Lower leg skin (tissue), 4 donors: ENCODE measurements around the gene F13A1. TPM values are rescaled to one million over a fixed set of nuclear protein-coding genes. Genes with fewer than 3 reads are reported as not detected.

ENCODE experiments used
- DNase-seq, 2 donors: peaks; one replicate each; pipeline ENCODE4 v3.0.0-alpha.2; 2019; ENCODE audit warnings: low spot score in 2 of 2
- H3K4me3 ChIP-seq: fragments of 200-600 bp; sonication (generic); 2 replicates; pipeline ENCODE4 v1.5.1; 2017; ENCODE audit warnings: mild to moderate bottlenecking, low read depth; ENCODE audit not compliant: poor library complexity, severe bottlenecking
- POLR2A ChIP-seq, 2 donors: fragments of 450-650 bp; IDR thresholded peaks; one replicate each; pipeline ENCODE4 v1.6.1; 2016 to 2017; ENCODE audit warnings: antibody characterized with exemption in 2 of 2, mild to moderate bottlenecking in 1 of 2, moderate library complexity in 1 of 2
- WGBS, 2 donors: methylation state at CpG; one replicate each; pipeline ENCODE4 v1.1.5; 2018; 5-methylcytosine and 5-hydroxymethylcytosine counted together
- intact Hi-C: fragments of 100-400 bp; cut with DNase I; formaldehyde crosslinking; loops from one replicate; pipeline ENCODE4 v1.15.0; 2023; ENCODE audit warnings: low total_unique reads
- total RNA-seq, 4 donors: library from RNA; depleted of rRNA; stranded (reverse); fragments of >200 nt; gene quantifications; one replicate each; pipeline ENCODE4 v1.1.0, GENCODE V29; 2016
- TF ChIP-seq, protein P1 (sequence below), 3 donors: fragments of 450-650 bp; IDR thresholded peaks; one replicate each; pipeline ENCODE4 v1.5.1; 2016; ENCODE audit warnings: antibody characterized with exemption in 3 of 3, mild to moderate bottlenecking in 3 of 3, moderate library complexity in 2 of 3

Gene F13A1
- total RNA-seq, 4 donors from 2014 or later: 7.8 to 46.5 (median 16.0) TPM

DNA sequence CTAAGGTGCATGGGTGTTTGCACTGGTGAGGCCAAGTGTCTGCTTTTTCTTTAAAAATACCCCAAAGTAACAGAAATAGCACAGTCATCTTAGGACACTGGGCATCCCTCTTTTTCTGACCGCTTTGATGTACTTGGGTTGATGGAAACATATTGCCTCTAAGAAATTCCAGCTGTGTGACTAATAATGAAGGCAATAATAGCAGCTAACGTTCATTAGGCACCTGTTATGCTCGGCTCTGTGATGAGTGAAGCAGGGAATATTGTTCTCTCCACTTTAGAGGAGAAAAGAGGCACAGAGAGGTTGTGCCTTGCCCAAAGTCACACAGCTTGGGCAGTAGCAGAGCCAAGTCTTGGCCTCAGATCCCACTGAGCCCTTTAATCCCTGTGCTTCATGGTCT lies 100.7 kb downstream of the F13A1 start:
- WGBS, 2 donors: 72 to 79% methylated on average over 3 of the region's 3 CpGs

DNA sequence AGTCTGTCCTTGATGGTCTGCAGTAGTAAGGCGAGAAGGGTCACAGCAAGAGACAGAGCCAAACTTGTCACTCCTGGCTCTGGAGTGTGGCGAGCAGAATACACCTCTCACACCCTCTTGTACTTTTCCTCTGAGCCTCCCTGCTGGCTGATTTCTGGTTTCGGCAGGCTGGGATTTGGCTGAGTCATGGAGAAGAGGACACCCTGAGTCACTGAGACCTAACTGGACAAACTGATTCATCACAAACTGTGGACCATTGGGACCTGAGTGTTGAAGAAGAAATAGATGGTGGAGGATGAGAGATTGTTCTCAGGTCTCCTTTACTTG lies 101.7 kb downstream of the F13A1 start:
- peak in 1 of 2 donors; percentile 36 for DNase-seq
- WGBS, 2 donors: 71 to 74% methylated on average over 3 of the region's 3 CpGs
- TF ChIP-seq, protein P1, sequence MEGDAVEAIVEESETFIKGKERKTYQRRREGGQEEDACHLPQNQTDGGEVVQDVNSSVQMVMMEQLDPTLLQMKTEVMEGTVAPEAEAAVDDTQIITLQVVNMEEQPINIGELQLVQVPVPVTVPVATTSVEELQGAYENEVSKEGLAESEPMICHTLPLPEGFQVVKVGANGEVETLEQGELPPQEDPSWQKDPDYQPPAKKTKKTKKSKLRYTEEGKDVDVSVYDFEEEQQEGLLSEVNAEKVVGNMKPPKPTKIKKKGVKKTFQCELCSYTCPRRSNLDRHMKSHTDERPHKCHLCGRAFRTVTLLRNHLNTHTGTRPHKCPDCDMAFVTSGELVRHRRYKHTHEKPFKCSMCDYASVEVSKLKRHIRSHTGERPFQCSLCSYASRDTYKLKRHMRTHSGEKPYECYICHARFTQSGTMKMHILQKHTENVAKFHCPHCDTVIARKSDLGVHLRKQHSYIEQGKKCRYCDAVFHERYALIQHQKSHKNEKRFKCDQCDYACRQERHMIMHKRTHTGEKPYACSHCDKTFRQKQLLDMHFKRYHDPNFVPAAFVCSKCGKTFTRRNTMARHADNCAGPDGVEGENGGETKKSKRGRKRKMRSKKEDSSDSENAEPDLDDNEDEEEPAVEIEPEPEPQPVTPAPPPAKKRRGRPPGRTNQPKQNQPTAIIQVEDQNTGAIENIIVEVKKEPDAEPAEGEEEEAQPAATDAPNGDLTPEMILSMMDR (IDR thresholded peaks at IDR 0.05): no peak
- TF ChIP-seq POLR2A (IDR thresholded peaks at IDR 0.05): no peak
- intact Hi-C loops: no loop called here
- no peak overlapping the region for H3K4me3 ChIP-seq

More for the DNA sequence above, 100.7 kb downstream of the F13A1 start:
- no peak for DNase-seq
- H3K4me3 ChIP-seq: no peak overlapping the region
- intact Hi-C loops: no loop called here
- TF ChIP-seq, protein P1 (IDR thresholded peaks at IDR 0.05): no peak
- TF ChIP-seq POLR2A (IDR thresholded peaks at IDR 0.05): no peak

DNA sequence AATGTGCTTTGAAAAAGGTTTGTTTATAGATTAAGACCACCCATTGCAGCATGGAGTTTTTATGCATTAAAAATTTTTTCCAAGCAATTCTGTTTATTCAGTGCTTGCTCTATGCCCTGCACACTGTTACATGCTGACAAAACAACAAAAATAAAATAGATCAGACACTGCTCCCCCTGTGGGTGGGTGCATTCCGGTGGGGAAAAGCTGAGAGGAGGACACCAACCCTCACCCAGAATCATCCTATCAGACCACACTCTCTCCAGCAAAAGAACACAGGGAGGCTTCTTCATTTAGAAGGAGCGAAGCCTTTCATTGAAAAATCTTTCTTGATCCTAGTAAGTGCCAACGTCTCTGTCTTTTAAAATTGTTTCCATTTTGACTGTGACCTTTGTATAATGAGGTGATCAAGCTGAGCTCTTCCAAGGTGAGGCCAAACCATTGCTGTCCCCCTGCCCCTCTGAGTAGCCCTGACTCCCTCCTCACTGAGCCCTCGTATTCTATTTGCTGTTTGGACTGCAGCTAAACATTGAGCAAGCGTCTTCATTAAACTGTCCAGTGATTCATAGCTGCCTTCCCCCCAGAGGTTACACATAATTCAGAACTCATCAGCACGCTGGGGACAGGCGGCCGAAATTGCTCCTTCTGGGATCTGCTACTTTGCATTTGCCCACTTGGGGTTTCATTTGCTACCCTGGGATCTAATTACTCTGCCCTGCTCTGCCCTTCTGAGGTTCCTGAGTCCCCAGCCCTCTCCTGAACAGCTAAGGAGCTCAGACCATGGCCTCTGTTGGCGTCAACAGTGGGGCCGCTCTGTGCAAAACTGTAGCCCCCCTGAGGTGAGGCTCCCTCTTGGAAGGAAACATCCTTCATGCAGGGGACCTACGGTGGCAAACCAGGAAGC lies 102.4 kb downstream of the F13A1 start:
- TF ChIP-seq POLR2A (IDR thresholded peaks at IDR 0.05): no peak
- TF ChIP-seq, protein P1 (IDR thresholded peaks at IDR 0.05): no peak
- intact Hi-C loops: no loop called here
- WGBS, 2 donors: 61 to 72% methylated on average over 11 of the region's 11 CpGs
- no peak for DNase-seq
- H3K4me3 ChIP-seq: no peak overlapping the region

DNA sequence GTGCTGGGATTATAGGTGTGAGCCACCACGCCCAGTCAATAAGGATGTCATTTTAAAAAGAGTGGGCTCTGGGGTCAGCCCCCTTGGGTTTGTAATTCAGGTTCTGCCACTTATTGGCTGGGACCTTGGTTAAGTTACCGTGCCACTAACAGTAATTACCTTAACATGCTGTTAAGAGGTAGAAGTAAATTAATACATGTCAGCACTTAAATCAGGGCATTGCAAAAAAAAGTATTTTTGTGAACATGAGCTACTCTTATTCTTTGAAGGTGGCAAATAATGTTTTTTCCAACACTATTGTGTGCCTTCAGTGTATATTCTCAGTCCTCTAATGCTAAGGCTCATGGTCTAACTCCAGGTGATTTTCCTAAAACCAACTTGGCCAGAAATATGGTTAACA lies 109.5 kb downstream of the F13A1 start:
- H3K4me3 ChIP-seq: no peak overlapping the region
- intact Hi-C loops: no loop called here
- TF ChIP-seq, protein P1 (IDR thresholded peaks at IDR 0.05): no peak
- no peak for TF ChIP-seq POLR2A (IDR thresholded peaks at IDR 0.05)
- no peak for DNase-seq
- 87 to 89% methylated on average over 2 of the region's 2 CpGs for WGBS, 2 donors

DNA sequence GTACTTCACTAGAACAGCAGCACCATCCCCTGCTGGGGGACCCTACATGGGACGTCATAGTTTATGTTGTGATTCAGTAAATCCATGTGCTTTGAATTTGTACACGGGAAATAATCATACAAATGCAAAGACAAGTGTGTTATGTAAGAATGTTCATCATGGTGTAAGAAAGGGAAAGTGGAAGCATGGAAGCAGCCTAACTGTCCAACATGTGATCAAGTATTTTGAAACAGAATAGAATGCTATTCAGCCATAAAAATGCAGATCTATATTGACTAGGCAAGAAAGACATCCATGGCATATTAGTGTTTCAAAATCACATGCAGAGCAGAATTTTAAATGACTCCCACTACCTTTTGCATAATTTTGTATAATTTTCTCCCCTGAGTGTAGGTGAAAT lies 117.6 kb downstream of the F13A1 start:
- WGBS, 2 donors: 80 to 87% methylated on average over 2 of the region's 2 CpGs
- TF ChIP-seq, protein P1 (IDR thresholded peaks at IDR 0.05): no peak
- no peak for TF ChIP-seq POLR2A (IDR thresholded peaks at IDR 0.05)
- no peak overlapping the region for H3K4me3 ChIP-seq
- intact Hi-C loops: no loop called here
- no peak for DNase-seq
